GM10248 (cell line): ENCODE results near the gene ZC3HAV1L.
"Not testable (repeated sequence)": the region's sequence is repeated elsewhere in the genome, so short reads cannot be mapped to it uniquely, and the experiment has no call there.

ENCODE experiments used
- CTCF ChIA-PET: fragments of 300-600 bp; sonication (Branson Sonifier 250); formaldehyde crosslinking; extraction: SDS; loops from one replicate; lab custom pipeline; 2021; ENCODE audit warnings: antibody characterized with exemption; lab: Yijun Ruan, JAX
- POLR2A ChIA-PET: fragments of 350-650 bp; sonication (Branson Sonifier 250); formaldehyde crosslinking; extraction: SDS; loops from one replicate; lab custom pipeline; 2020; ENCODE audit warnings: antibody characterized with exemption; lab: Yijun Ruan, JAX
- DNase-seq: peaks from one replicate; pipeline ENCODE4 v3.0.0; 2012; ENCODE audit errors: extremely low spot score
- CTCF ChIP-seq: IDR thresholded peaks from 2 replicates; pipeline ENCODE4 v1.5.1; 2012; ENCODE audit warnings: mild to moderate bottlenecking, low read depth; ENCODE audit errors: extremely low read depth, missing control alignments, control extremely low read depth

ZC3HAV1L gene

GRCh38 chr7:139078399-139078798, 42.6 kb upstream of the ZC3HAV1L start:
- CTCF ChIA-PET, result interaction anchor here (0.7 to 10.2 kb wide), 2 partner anchors 16 kb away, joined by 3 to 130 read pairs; no protein-coding TSS in a partner anchor
- POLR2A ChIA-PET, result no interaction called here
- no peak for DNase-seq

GRCh38 chr7:139077706-139078105, 41.9 kb upstream of the ZC3HAV1L start:
- DNase-seq, POLR2A ChIA-PET: not testable (repeated sequence)
- CTCF ChIA-PET, result interaction anchor here (1.2 to 10.2 kb wide), 2 partner anchors 15 to 25 kb away, joined by 3 to 130 read pairs; no protein-coding TSS in a partner anchor

More at GRCh38 chr7:139078399-139078798, 42.6 kb upstream of the ZC3HAV1L start:
- no peak for TF ChIP-seq CTCF

- POLR2A ChIA-PET, result no interaction called here
- CTCF ChIA-PET, result interaction anchor here (1.2 to 10.2 kb wide), 25 partner anchors 10 to 190 kb away, joined by 3 to 130 read pairs (median 10); a partner anchor contains a TSS
- TF ChIP-seq CTCF, result no peak
- DNase-seq, result no peak
Observed at GRCh38 chr7:139075871-139076686, 40.2 kb upstream of the ZC3HAV1L start.

- CTCF ChIA-PET, result interaction anchor here (0.8 to 10.2 kb wide), 36 partner anchors 11 to 1122 kb away, joined by 3 to 130 read pairs (median 6); a partner anchor contains a TSS
- POLR2A ChIA-PET, result no interaction called here
- DNase-seq, result peak; percentile 76
- peak; percentile 70 for TF ChIP-seq CTCF
Observed at GRCh38 chr7:139075031-139075652, 39.3 kb upstream of the ZC3HAV1L start.

GRCh38 chr7:139072796-139073195, 37.0 kb upstream of the ZC3HAV1L start:
- CTCF ChIA-PET, result interaction anchor here (0.6 to 10.2 kb wide), 4 partner anchors 10 to 56 kb away, joined by 3 to 130 read pairs (median 4); no protein-coding TSS in a partner anchor
- POLR2A ChIA-PET, result no interaction called here
- no peak for TF ChIP-seq CTCF
- no peak for DNase-seq

- ChIA-PET CTCF (interaction anchor here (0.6 to 10.2 kb wide), 5 partner anchors 9 to 55 kb away, joined by 3 to 130 read pairs (median 5); no protein-coding TSS in a partner anchor), POLR2A (no interaction called here)
- TF ChIP-seq CTCF, result no peak
- no peak for DNase-seq
Observed at GRCh38 chr7:139071680-139072079, 35.8 kb upstream of the ZC3HAV1L start.
